HEK293 (cell line): Measurements from ENCODE around the gene INPP5A.

Experiments
- CTCF ChIA-PET: fragments of 350-600 bp; formaldehyde crosslinking; extraction: SDS; loops from one replicate; lab custom pipeline; 2021; ENCODE audit warnings: antibody characterized with exemption; lab: Yijun Ruan, JAX
- POLR2A ChIA-PET: fragments of 300-600 bp; formaldehyde crosslinking; extraction: SDS; loops from one replicate; lab custom pipeline; 2020; ENCODE audit warnings: antibody characterized with exemption, inconsistent platforms; lab: Yijun Ruan, JAX
- H3K27ac ChIP-seq: fragments of 200-500 bp; sonication (Bioruptor generic); 2 replicates; pipeline ENCODE4 v1.5.1; 2014; ENCODE audit warnings: low read depth, low read length, control low read depth, inconsistent platforms; ENCODE audit errors: extremely low read depth
- H3K36me3 ChIP-seq, 2 experiments: fragments of 200-500 bp in 1 of 2; sonication (Bioruptor generic) in 1 of 2; 1 replicate in 1 of 2; 2 replicates in 1 of 2; pipeline ENCODE4 v1.5.1; 2014 to 2017; ENCODE audit warnings: inconsistent platforms in 2 of 2, low read length in 2 of 2; ENCODE audit not compliant: control insufficient read depth in 2 of 2, insufficient read depth in 1 of 2
- H3K4me1 ChIP-seq: fragments of 200-500 bp; sonication (Bioruptor generic); 2 replicates; pipeline ENCODE4 v1.5.1; 2014; ENCODE audit warnings: mild to moderate bottlenecking, low read length, inconsistent platforms; ENCODE audit not compliant: control insufficient read depth, insufficient read depth
- H3K4me3 ChIP-seq: 2 replicates; pipeline ENCODE4 v1.5.1; 2011; ENCODE audit warnings: low read depth, mild to moderate bottlenecking, control low read depth, low read length, moderate library complexity
- H3K9me3 ChIP-seq: fragments of 200-500 bp; sonication (Bioruptor generic); 2 replicates; pipeline ENCODE4 v1.5.1; 2014; ENCODE audit warnings: low read depth, low read length, inconsistent platforms; ENCODE audit not compliant: control insufficient read depth, insufficient read depth
- KLF7 ChIP-seq: fragments of 450-650 bp; formaldehyde crosslinking; IDR thresholded peaks from 2 replicates; pipeline ENCODE4 v1.5.1; 2016; ENCODE audit warnings: missing biosample characterization, missing genetic modification characterization, borderline replicate concordance
- KLF8 ChIP-seq: fragments of 450-650 bp; formaldehyde crosslinking; IDR thresholded peaks from 2 replicates; pipeline ENCODE4 v1.5.1; 2016; ENCODE audit warnings: missing biosample characterization, missing genetic modification characterization
- MYNN ChIP-seq: fragments of 450-650 bp; formaldehyde crosslinking; IDR thresholded peaks from 2 replicates; pipeline ENCODE4 v1.5.1; 2016; ENCODE audit warnings: missing biosample characterization, missing genetic modification characterization, borderline replicate concordance
- ZBTB20 ChIP-seq: fragments of 450-650 bp; formaldehyde crosslinking; IDR thresholded peaks from 2 replicates; pipeline ENCODE4 v1.5.1; 2016; ENCODE audit warnings: missing biosample characterization, missing genetic modification characterization
- ZNF121 ChIP-seq: fragments of 450-650 bp; formaldehyde crosslinking; IDR thresholded peaks from 2 replicates; pipeline ENCODE4 v1.5.1; 2016; ENCODE audit warnings: missing biosample characterization, missing genetic modification characterization
- ZNF214 ChIP-seq: fragments of 450-650 bp; formaldehyde crosslinking; IDR thresholded peaks from 2 replicates; pipeline ENCODE4 v1.5.1; 2017; ENCODE audit warnings: missing biosample characterization, mild to moderate bottlenecking, missing genetic modification characterization, borderline replicate concordance
- ZNF341 ChIP-seq: fragments of 450-650 bp; formaldehyde crosslinking; IDR thresholded peaks from 2 replicates; pipeline ENCODE4; 2016; ENCODE audit warnings: low read depth, missing biosample characterization, missing genetic modification characterization
- ZNF423 ChIP-seq: fragments of 450-650 bp; formaldehyde crosslinking; IDR thresholded peaks from 2 replicates; pipeline ENCODE4 v1.5.1; 2016; ENCODE audit warnings: missing biosample characterization, missing genetic modification characterization
- ZNF571 ChIP-seq: fragments of 450-650 bp; formaldehyde crosslinking; IDR thresholded peaks from 2 replicates; pipeline ENCODE4 v1.5.0; 2017; ENCODE audit warnings: missing biosample characterization, missing genetic modification characterization
- ZNF701 ChIP-seq: fragments of 450-650 bp; formaldehyde crosslinking; IDR thresholded peaks from 2 replicates; pipeline ENCODE4 v1.5.1; 2016; ENCODE audit warnings: missing biosample characterization, missing genetic modification characterization
- ZNF707 ChIP-seq: fragments of 450-650 bp; formaldehyde crosslinking; IDR thresholded peaks from 2 replicates; pipeline ENCODE4 v1.5.1; 2016; ENCODE audit warnings: missing biosample characterization, missing genetic modification characterization
- TF ChIP-seq, protein P1 (sequence below): fragments of 450-650 bp; formaldehyde crosslinking; IDR thresholded peaks from 2 replicates; pipeline ENCODE4 v1.5.1; 2016; ENCODE audit warnings: missing biosample characterization, missing genetic modification characterization
- TF ChIP-seq, protein P2 (sequence below): fragments of 450-650 bp; formaldehyde crosslinking; IDR thresholded peaks from 2 replicates; pipeline ENCODE4 v1.5.1; 2016; ENCODE audit warnings: missing biosample characterization, missing genetic modification characterization
- TF ChIP-seq, protein P3 (sequence below): fragments of 450-650 bp; formaldehyde crosslinking; IDR thresholded peaks from 2 replicates; pipeline ENCODE4 v1.5.1; 2016; ENCODE audit warnings: missing biosample characterization, missing genetic modification characterization
- TF ChIP-seq, protein P4 (sequence below): fragments of 450-650 bp; formaldehyde crosslinking; IDR thresholded peaks from 2 replicates; pipeline ENCODE4 v1.5.1; 2016; ENCODE audit warnings: missing biosample characterization, missing genetic modification characterization
- TF ChIP-seq, protein P5 (sequence below): fragments of 450-650 bp; formaldehyde crosslinking; IDR thresholded peaks from 2 replicates; pipeline ENCODE4 v1.5.1; 2016; ENCODE audit warnings: missing biosample characterization, missing genetic modification characterization
- TF ChIP-seq, protein P6 (sequence below): fragments of 450-650 bp; formaldehyde crosslinking; IDR thresholded peaks from 2 replicates; pipeline ENCODE4 v1.5.1; 2016; ENCODE audit warnings: missing biosample characterization, missing genetic modification characterization
- TF ChIP-seq, protein P7 (sequence below): fragments of 450-650 bp; formaldehyde crosslinking; IDR thresholded peaks from 2 replicates; pipeline ENCODE4 v1.5.1; 2016; ENCODE audit warnings: missing biosample characterization, missing genetic modification characterization

Gene INPP5A

DNA sequence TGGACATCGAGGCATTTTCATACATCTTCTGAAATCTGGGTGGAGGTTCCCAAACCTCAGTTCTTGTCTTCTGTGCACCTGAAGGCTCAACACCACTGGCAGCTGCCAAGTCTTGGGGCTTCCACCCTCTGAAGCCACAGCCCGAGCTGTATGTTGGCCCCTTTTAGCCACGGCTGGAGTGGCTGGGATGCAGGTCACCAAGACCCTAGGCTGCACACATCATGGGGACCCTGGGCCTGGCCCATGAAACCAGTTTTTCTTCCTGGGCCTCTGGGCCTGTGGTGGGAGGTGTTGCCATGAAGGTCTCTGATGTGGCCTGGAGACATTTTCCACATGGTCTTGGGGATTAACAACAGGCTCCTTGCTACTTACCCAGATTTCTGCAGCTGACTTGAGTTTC is 62.1 kb downstream of the INPP5A start:
- Histone ChIP-seq H3K4me1 (peaks cover 8% of the 10 kb centered on the region; the same call in 1 of the 2 replicates), H3K9me3 (no peaks in the 10 kb centered on the region), H3K27ac (no peak overlapping the region), H3K4me3 (no peak overlapping the region), H3K36me3 (no peaks in the 10 kb centered on the region)
- TF ChIP-seq ZNF423 (tag by site-specific recombination), result no peak
- TF ChIP-seq ZNF701 (tag by site-specific recombination), result no peak
- TF ChIP-seq, protein P1, sequence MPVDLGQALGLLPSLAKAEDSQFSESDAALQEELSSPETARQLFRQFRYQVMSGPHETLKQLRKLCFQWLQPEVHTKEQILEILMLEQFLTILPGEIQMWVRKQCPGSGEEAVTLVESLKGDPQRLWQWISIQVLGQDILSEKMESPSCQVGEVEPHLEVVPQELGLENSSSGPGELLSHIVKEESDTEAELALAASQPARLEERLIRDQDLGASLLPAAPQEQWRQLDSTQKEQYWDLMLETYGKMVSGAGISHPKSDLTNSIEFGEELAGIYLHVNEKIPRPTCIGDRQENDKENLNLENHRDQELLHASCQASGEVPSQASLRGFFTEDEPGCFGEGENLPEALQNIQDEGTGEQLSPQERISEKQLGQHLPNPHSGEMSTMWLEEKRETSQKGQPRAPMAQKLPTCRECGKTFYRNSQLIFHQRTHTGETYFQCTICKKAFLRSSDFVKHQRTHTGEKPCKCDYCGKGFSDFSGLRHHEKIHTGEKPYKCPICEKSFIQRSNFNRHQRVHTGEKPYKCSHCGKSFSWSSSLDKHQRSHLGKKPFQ (tag by site-specific recombination), result no peak
- TF ChIP-seq, protein P2, sequence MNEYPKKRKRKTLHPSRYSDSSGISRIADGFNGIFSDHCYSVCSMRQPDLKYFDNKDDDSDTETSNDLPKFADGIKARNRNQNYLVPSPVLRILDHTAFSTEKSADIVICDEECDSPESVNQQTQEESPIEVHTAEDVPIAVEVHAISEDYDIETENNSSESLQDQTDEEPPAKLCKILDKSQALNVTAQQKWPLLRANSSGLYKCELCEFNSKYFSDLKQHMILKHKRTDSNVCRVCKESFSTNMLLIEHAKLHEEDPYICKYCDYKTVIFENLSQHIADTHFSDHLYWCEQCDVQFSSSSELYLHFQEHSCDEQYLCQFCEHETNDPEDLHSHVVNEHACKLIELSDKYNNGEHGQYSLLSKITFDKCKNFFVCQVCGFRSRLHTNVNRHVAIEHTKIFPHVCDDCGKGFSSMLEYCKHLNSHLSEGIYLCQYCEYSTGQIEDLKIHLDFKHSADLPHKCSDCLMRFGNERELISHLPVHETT (tag by site-specific recombination), result no peak
- no peak for TF ChIP-seq ZNF571 (tag by site-specific recombination)
- TF ChIP-seq, protein P3, sequence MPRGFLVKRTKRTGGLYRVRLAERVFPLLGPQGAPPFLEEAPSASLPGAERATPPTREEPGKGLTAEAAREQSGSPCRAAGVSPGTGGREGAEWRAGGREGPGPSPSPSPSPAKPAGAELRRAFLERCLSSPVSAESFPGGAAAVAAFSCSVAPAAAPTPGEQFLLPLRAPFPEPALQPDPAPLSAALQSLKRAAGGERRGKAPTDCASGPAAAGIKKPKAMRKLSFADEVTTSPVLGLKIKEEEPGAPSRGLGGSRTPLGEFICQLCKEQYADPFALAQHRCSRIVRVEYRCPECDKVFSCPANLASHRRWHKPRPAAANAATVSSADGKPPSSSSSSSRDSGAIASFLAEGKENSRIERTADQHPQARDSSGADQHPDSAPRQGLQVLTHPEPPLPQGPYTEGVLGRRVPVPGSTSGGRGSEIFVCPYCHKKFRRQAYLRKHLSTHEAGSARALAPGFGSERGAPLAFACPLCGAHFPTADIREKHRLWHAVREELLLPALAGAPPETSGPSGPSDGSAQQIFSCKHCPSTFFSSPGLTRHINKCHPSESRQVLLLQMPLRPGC, result no peak
- TF ChIP-seq ZNF214 (tag by site-specific recombination), result no peak
- TF ChIP-seq, protein P4, sequence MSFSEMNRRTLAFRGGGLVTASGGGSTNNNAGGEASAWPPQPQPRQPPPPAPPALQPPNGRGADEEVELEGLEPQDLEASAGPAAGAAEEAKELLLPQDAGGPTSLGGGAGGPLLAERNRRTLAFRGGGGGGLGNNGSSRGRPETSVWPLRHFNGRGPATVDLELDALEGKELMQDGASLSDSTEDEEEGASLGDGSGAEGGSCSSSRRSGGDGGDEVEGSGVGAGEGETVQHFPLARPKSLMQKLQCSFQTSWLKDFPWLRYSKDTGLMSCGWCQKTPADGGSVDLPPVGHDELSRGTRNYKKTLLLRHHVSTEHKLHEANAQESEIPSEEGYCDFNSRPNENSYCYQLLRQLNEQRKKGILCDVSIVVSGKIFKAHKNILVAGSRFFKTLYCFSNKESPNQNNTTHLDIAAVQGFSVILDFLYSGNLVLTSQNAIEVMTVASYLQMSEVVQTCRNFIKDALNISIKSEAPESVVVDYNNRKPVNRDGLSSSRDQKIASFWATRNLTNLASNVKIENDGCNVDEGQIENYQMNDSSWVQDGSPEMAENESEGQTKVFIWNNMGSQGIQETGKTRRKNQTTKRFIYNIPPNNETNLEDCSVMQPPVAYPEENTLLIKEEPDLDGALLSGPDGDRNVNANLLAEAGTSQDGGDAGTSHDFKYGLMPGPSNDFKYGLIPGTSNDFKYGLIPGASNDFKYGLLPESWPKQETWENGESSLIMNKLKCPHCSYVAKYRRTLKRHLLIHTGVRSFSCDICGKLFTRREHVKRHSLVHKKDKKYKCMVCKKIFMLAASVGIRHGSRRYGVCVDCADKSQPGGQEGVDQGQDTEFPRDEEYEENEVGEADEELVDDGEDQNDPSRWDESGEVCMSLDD (tag by site-specific recombination), result no peak
- TF ChIP-seq MYNN (tag by site-specific recombination), result no peak
- TF ChIP-seq, protein P5, sequence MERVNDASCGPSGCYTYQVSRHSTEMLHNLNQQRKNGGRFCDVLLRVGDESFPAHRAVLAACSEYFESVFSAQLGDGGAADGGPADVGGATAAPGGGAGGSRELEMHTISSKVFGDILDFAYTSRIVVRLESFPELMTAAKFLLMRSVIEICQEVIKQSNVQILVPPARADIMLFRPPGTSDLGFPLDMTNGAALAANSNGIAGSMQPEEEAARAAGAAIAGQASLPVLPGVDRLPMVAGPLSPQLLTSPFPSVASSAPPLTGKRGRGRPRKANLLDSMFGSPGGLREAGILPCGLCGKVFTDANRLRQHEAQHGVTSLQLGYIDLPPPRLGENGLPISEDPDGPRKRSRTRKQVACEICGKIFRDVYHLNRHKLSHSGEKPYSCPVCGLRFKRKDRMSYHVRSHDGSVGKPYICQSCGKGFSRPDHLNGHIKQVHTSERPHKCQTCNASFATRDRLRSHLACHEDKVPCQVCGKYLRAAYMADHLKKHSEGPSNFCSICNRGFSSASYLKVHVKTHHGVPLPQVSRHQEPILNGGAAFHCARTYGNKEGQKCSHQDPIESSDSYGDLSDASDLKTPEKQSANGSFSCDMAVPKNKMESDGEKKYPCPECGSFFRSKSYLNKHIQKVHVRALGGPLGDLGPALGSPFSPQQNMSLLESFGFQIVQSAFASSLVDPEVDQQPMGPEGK (tag by site-specific recombination), result no peak
- TF ChIP-seq, protein P6, sequence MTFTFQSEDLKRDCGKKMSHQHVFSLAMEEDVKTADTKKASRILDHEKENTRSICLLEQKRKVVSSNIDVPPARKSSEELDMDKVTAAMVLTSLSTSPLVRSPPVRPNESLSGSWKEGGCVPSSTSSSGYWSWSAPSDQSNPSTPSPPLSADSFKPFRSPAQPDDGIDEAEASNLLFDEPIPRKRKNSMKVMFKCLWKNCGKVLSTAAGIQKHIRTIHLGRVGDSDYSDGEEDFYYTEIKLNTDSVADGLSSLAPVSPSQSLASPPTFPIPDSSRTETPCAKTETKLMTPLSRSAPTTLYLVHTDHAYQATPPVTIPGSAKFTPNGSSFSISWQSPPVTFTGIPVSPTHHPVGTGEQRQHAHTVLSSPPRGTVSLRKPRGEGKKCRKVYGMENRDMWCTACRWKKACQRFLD (tag by site-specific recombination), result no peak
- TF ChIP-seq ZNF341 (tag by site-specific recombination), result no peak
- TF ChIP-seq ZNF121, result no peak
- POLR2A ChIA-PET, result no interaction called here
- CTCF ChIA-PET, result no interaction called here

DNA sequence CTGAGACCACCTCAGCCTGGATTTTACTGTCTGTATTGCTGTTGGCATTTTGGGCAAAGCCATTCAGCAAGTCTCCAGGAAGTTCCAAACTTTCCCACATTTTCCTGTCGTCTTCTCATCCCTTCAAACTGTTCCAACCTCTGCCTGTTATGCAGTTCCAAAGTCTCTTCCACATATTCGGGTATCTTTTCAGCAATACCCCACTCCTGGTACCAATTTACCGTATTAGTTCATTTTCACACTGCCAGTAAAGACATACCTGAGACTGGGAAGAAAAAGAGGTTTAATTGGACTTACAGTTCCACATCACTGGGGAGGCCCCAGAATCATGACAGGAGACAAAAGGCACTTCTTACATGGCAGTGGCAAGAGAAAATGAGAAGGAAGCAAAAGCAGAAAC is 62.8 kb downstream of the INPP5A start:
- H3K9me3 ChIP-seq, result no peaks in the 10 kb centered on the region
- no peak overlapping the region for H3K4me3 ChIP-seq
- H3K27ac ChIP-seq, result no peak overlapping the region
- ChIA-PET CTCF (no interaction called here), POLR2A (no interaction called here)
- no peaks in the 10 kb centered on the region for H3K36me3 ChIP-seq
- TF ChIP-seq KLF8 (tag by site-specific recombination), result no peak
- peak; percentile 98 for TF ChIP-seq ZNF707 (tag by site-specific recombination)
- TF ChIP-seq, protein P7, sequence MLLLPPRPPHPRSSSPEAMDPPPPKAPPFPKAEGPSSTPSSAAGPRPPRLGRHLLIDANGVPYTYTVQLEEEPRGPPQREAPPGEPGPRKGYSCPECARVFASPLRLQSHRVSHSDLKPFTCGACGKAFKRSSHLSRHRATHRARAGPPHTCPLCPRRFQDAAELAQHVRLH, result no peak
- no peak for TF ChIP-seq ZBTB20 (tag by site-specific recombination)
- TF ChIP-seq KLF7, result no peak
- TF ChIP-seq, all 188 proteins: peak for 1
- peaks cover 8% of the 10 kb centered on the region; the same call in 1 of the 2 replicates for H3K4me1 ChIP-seq
